Activated CD4-positive, alpha-beta T cell treated with anti-CD3 and anti-CD28 coated beads, Interleukin-2, amount 50 U/mL, for 16 hours (primary cell): Measurements from ENCODE around the gene WDFY2.
A peak's percentile ranks its signal among the peaks of the same experiment; 100 is the strongest.

Experiments used
- DNase-seq: peaks from one replicate; pipeline ENCODE4 v3.0.0-alpha.2; 2020

WDFY2 gene

GRCh38 chr13:51605698-51606097, 21.4 kb downstream of the WDFY2 start:
- no peak for DNase-seq

- no peak for DNase-seq
These were observed 22.9 kb downstream of the WDFY2 start for GRCh38 chr13:51607165-51607564.

GRCh38 chr13:51608857-51609406, 24.7 kb downstream of the WDFY2 start:
- DNase-seq, result no peak

- no peak for DNase-seq
These were observed 28.6 kb downstream of the WDFY2 start for GRCh38 chr13:51612867-51613266.

GRCh38 chr13:51613535-51613934, 29.3 kb downstream of the WDFY2 start:
- no peak for DNase-seq

- peak; percentile 72 for DNase-seq
These were observed 30.1 kb downstream of the WDFY2 start for GRCh38 chr13:51614350-51614786.

GRCh38 chr13:51618626-51619025, 34.4 kb downstream of the WDFY2 start:
- no peak for DNase-seq

- DNase-seq, result peak; percentile 49
These were observed 35.4 kb downstream of the WDFY2 start for GRCh38 chr13:51619614-51620013.

- no peak for DNase-seq
These were observed 36.1 kb downstream of the WDFY2 start for GRCh38 chr13:51620165-51620983.

- DNase-seq, result no peak
These were observed 37.3 kb downstream of the WDFY2 start for GRCh38 chr13:51621602-51622001.

GRCh38 chr13:51623473-51623872, 39.2 kb downstream of the WDFY2 start:
- no peak for DNase-seq

- DNase-seq, result no peak
These were observed 39.9 kb downstream of the WDFY2 start for GRCh38 chr13:51624207-51624606.

- DNase-seq, result no peak
These were observed 40.6 kb downstream of the WDFY2 start for GRCh38 chr13:51624695-51625345.

GRCh38 chr13:51625555-51626345, 41.5 kb downstream of the WDFY2 start:
- no peak for DNase-seq

GRCh38 chr13:51626749-51627148, 42.5 kb downstream of the WDFY2 start:
- DNase-seq, result no peak

GRCh38 chr13:51628059-51628852, 44.0 kb downstream of the WDFY2 start:
- no peak for DNase-seq

- DNase-seq, result no peak
These were observed 45.4 kb downstream of the WDFY2 start for GRCh38 chr13:51629491-51630287.

- DNase-seq, result no peak
These were observed 46.0 kb downstream of the WDFY2 start for GRCh38 chr13:51630288-51630615.

GRCh38 chr13:51632591-51633362, 48.5 kb downstream of the WDFY2 start:
- no peak for DNase-seq

GRCh38 chr13:51635137-51635878, 51.0 kb downstream of the WDFY2 start:
- DNase-seq, result no peak
